GM23338 (cell line): ENCODE results near the gene PCDHGA1. TPM values are rescaled to one million over a fixed set of nuclear protein-coding genes. Genes with fewer than 3 reads are reported as not detected.

Experiments used
- ATAC-seq: fragments of 200-7000 bp; cut with Tn5 transposase; 3 replicates; pipeline ENCODE4 v1.9.1; 2020
- DNase-seq: peaks from one replicate; pipeline ENCODE4 v3.0.0-alpha.2; 2015; ENCODE audit warnings: low spot score
- H2AFZ ChIP-seq: fragments of 200-600 bp; sonication (generic); 2 replicates; pipeline ENCODE4 v1.8.0; 2016; ENCODE audit warnings: antibody characterized with exemption, mild to moderate bottlenecking, moderate library complexity
- H3F3A ChIP-seq: fragments of 200-600 bp; sonication (generic); replicated peaks from 2 replicates; pipeline ENCODE4 v1.8.0; 2017; ENCODE audit warnings: antibody characterized with exemption, mixed run types, low read depth
- H3K27ac ChIP-seq: fragments of 200-600 bp; sonication (generic); 2 replicates; pipeline ENCODE4 v1.6.1; 2016; ENCODE audit warnings: low read depth
- H3K27me3 ChIP-seq: fragments of 200-600 bp; sonication (generic); 2 replicates; pipeline ENCODE4 v1.8.0; 2016; ENCODE audit warnings: mild to moderate bottlenecking, mixed run types, moderate library complexity; ENCODE audit not compliant: insufficient read depth
- H3K36me3 ChIP-seq: fragments of 200-600 bp; sonication (generic); 2 replicates; pipeline ENCODE4 v1.8.0; 2016; ENCODE audit warnings: mild to moderate bottlenecking; ENCODE audit not compliant: insufficient read depth
- H3K4me1 ChIP-seq: fragments of 200-600 bp; sonication (generic); 2 replicates; pipeline ENCODE4 v1.8.0; 2016; ENCODE audit warnings: mild to moderate bottlenecking, moderate library complexity; ENCODE audit not compliant: insufficient read depth
- H3K4me2 ChIP-seq: fragments of 200-600 bp; sonication (generic); 2 replicates; pipeline ENCODE4 v1.7.1; 2017; ENCODE audit warnings: mixed run types
- H3K4me3 ChIP-seq: fragments of 200-600 bp; sonication (generic); 2 replicates; pipeline ENCODE4 v1.6.1; 2016; ENCODE audit warnings: mixed run types
- H3K79me2 ChIP-seq: fragments of 200-600 bp; sonication (generic); replicated peaks from 2 replicates; pipeline ENCODE4 v1.8.0; 2017; ENCODE audit warnings: mild to moderate bottlenecking; ENCODE audit not compliant: insufficient read depth
- H3K9me2 ChIP-seq: fragments of 200-600 bp; sonication (generic); 2 replicates; pipeline ENCODE4 v1.8.0; 2017; ENCODE audit not compliant: insufficient read depth
- H4K20me1 ChIP-seq: fragments of 200-600 bp; sonication (generic); replicated peaks from 2 replicates; pipeline ENCODE4 v1.8.0; 2017; ENCODE audit warnings: mild to moderate bottlenecking; ENCODE audit not compliant: insufficient read depth
- H3K27ac Mint-ChIP-seq: 2 replicates; pipeline ENCODE4 v1.8.0; 2020; ENCODE audit warnings: inconsistent platforms, mild to moderate bottlenecking, moderate library complexity, mixed read lengths
- H3K27me3 Mint-ChIP-seq: 3 replicates; pipeline ENCODE4 v1.8.0; 2022; ENCODE audit warnings: low read depth, mild to moderate bottlenecking, moderate library complexity, mixed read lengths, inconsistent platforms; ENCODE audit not compliant: insufficient read depth, poor library complexity
- H3K36me3 Mint-ChIP-seq: 3 replicates; pipeline ENCODE4 v1.8.0; 2021; ENCODE audit warnings: low read depth, mild to moderate bottlenecking, inconsistent platforms, moderate library complexity, mixed read lengths
- H3K4me1 Mint-ChIP-seq: 3 replicates; pipeline ENCODE4 v1.8.0; 2020; ENCODE audit warnings: mild to moderate bottlenecking, inconsistent platforms, mixed read lengths
- H3K4me3 Mint-ChIP-seq: 3 replicates; pipeline ENCODE4 v1.8.0; 2021; ENCODE audit warnings: moderate library complexity, mild to moderate bottlenecking, inconsistent platforms, mixed read lengths
- H3K9me3 Mint-ChIP-seq: 3 replicates; pipeline ENCODE4 v1.8.0; 2020; ENCODE audit warnings: moderate library complexity, mild to moderate bottlenecking, inconsistent platforms, mixed read lengths
- CREB1 ChIP-seq: fragments of 250-450 bp; sonication (Bioruptor Pico); IDR thresholded peaks from 2 replicates; pipeline ENCODE4 v1.5.0; 2020; ENCODE audit warnings: low read depth, mild to moderate bottlenecking, moderate library complexity
- CTCF ChIP-seq, 2 experiments: fragments of 200-600 bp in 1 of 2; sonication (generic) in 1 of 2; conservative IDR thresholded peaks; 2 replicates each; pipeline versions ENCODE4 v1.5.1 to v1.6.1; 2016 to 2017; ENCODE audit warnings: antibody characterized with exemption in 2 of 2, low read depth in 2 of 2, mild to moderate bottlenecking in 2 of 2, moderate library complexity in 1 of 2
- ETS1 ChIP-seq: IDR thresholded peaks from 2 replicates; pipeline ENCODE4 v1.6.1; 2016; ENCODE audit warnings: antibody characterized with exemption
- EZH2 ChIP-seq: fragments of 200-600 bp; sonication (generic); IDR thresholded peaks from one replicate; pipeline ENCODE4 v1.8.0; 2017; ENCODE audit warnings: antibody characterized with exemption, mild to moderate bottlenecking, low read depth; ENCODE audit not compliant: unreplicated experiment
- EZH2phosphoT487 ChIP-seq: fragments of 200-600 bp; sonication (generic); IDR thresholded peaks from one replicate; pipeline ENCODE4 v1.8.1; 2018; ENCODE audit warnings: antibody characterized with exemption; ENCODE audit not compliant: unreplicated experiment
- JUNB ChIP-seq: IDR thresholded peaks from one replicate; pipeline ENCODE4 v1.6.1; 2016; ENCODE audit warnings: antibody characterized with exemption; ENCODE audit not compliant: unreplicated experiment
- NANOG ChIP-seq: IDR thresholded peaks from 2 replicates; pipeline ENCODE4 v1.6.1; 2016; ENCODE audit warnings: antibody characterized with exemption, borderline replicate concordance
- POLR2AphosphoS5 ChIP-seq: IDR thresholded peaks from 2 replicates; pipeline ENCODE4 v1.6.1; 2016; ENCODE audit warnings: antibody characterized with exemption, low read depth
- REST ChIP-seq: IDR thresholded peaks from one replicate; pipeline ENCODE4 v1.6.1; 2018; ENCODE audit warnings: antibody characterized with exemption; ENCODE audit not compliant: unreplicated experiment
- STAT1 ChIP-seq: IDR thresholded peaks from one replicate; pipeline ENCODE4 v1.6.1; 2016; ENCODE audit warnings: antibody characterized with exemption; ENCODE audit not compliant: unreplicated experiment
- ZNF114 ChIP-seq: fragments of 250-450 bp; sonication (Bioruptor Pico); IDR thresholded peaks from 2 replicates; pipeline ENCODE4 v1.5.0; 2020; ENCODE audit warnings: mild to moderate bottlenecking, moderate library complexity
- ZNF331 ChIP-seq: fragments of 250-450 bp; sonication (Bioruptor Pico); IDR thresholded peaks from 2 replicates; pipeline ENCODE4 v1.5.0; 2020; ENCODE audit warnings: low read depth, mild to moderate bottlenecking, moderate library complexity
- ZNF462 ChIP-seq: fragments of 250-450 bp; sonication (Bioruptor Pico); IDR thresholded peaks from 2 replicates; pipeline ENCODE4 v1.5.0; 2020; ENCODE audit warnings: mild to moderate bottlenecking, moderate library complexity
- polyA plus RNA-seq: library from polyadenylated mRNA; unstranded; fragments of >200 nt; fragmentation: Nextera tagmentation; extraction: Ambion mirVana; gene quantifications from 2 replicates; pipeline ENCODE4 v1.2.1, GENCODE V29; 2016
- total RNA-seq: library from RNA; depleted of rRNA; stranded (reverse); fragments of >200 nt; shearing (Covaris generic); gene quantifications from 2 replicates; pipeline ENCODE4 v1.2.3, GENCODE V29; 2014

The PCDHGA1 gene
- total and polyA plus RNA-seq, 2 experiments from 2014 or later = 0.39 to 1.7 TPM

- Mint-ChIP-seq H3K27me3 (peaks cover 25% of the 10 kb centered on the region), H3K4me3 (peak overlapping the region; percentile 71), H3K9me3 (no peaks in the 10 kb centered on the region), H3K36me3 (peaks cover 21% of the 10 kb centered on the region), H3K27ac (peak overlapping the region; percentile 89), H3K4me1 (peaks cover 33% of the 10 kb centered on the region)
- peak; percentile 80 for DNase-seq
- Histone ChIP-seq H2AFZ (peak overlapping the region; percentile 76; the same call in 1 of the 2 replicates), H3K27me3 (0 out of 2 replicates have a peak, but pooled peaks cover 4% of the 10 kb centered on the region), H3K4me3 (peak overlapping the region; percentile 60), H3K27ac (peak overlapping the region; percentile 59), H3K4me2 (peak overlapping the region; percentile 88), H3K9me2 (no peaks in the 10 kb centered on the region), H3F3A (0 out of 2 replicates have a peak, but pooled peaks cover 4% of the 10 kb centered on the region), H3K4me1 (peaks cover 19% of the 10 kb centered on the region), H3K36me3 (no peaks in the 10 kb centered on the region), H4K20me1 (no peaks in the 10 kb centered on the region), H3K79me2 (no peaks in the 10 kb centered on the region)
- TF ChIP-seq ETS1 (no peak), ZNF462 (no peak), ZNF331 (CRISPR knock-in tag) (no peak), POLR2AphosphoS5 (no peak), CTCF (conservative IDR thresholded peaks at IDR 0.05; ENCODE audit: low read depth in 2 of 2) (no peak), EZH2phosphoT487 (no peak), CREB1 (no peak), ZNF114 (CRISPR knock-in tag) (no peak), JUNB (no peak), STAT1 (no peak), REST (no peak), EZH2 (no peak), NANOG (no peak)
- peak; percentile 16 for ATAC-seq
Observed at GRCh38 chr5:141508798-141509611, 178.7 kb downstream of the PCDHGA1 start.
